Astrocyte (in vitro differentiated cells and primary cell): ENCODE measurements around the gene PVALEF.

Experiments used
- EZH2 ChIP-seq: IDR thresholded peaks from 2 replicates; pipeline ENCODE4 v1.6.1; 2012; ENCODE audit warnings: mild to moderate bottlenecking, low read length, inconsistent platforms; ENCODE audit not compliant: insufficient read depth
- TF ChIP-seq, protein P1 (sequence below): IDR thresholded peaks from 2 replicates; pipeline ENCODE4 v1.5.1; 2011; ENCODE audit warnings: low read depth, mild to moderate bottlenecking, inconsistent platforms, low read length, moderate library complexity; ENCODE audit not compliant: insufficient read depth

GRCh38 chr17:81161536-81161935 is 3.8 kb upstream of the PVALEF start:
- TF ChIP-seq, protein P1, sequence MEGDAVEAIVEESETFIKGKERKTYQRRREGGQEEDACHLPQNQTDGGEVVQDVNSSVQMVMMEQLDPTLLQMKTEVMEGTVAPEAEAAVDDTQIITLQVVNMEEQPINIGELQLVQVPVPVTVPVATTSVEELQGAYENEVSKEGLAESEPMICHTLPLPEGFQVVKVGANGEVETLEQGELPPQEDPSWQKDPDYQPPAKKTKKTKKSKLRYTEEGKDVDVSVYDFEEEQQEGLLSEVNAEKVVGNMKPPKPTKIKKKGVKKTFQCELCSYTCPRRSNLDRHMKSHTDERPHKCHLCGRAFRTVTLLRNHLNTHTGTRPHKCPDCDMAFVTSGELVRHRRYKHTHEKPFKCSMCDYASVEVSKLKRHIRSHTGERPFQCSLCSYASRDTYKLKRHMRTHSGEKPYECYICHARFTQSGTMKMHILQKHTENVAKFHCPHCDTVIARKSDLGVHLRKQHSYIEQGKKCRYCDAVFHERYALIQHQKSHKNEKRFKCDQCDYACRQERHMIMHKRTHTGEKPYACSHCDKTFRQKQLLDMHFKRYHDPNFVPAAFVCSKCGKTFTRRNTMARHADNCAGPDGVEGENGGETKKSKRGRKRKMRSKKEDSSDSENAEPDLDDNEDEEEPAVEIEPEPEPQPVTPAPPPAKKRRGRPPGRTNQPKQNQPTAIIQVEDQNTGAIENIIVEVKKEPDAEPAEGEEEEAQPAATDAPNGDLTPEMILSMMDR: no peak
- no peak for TF ChIP-seq EZH2
